Endothelial cell of umbilical vein (primary cell): ENCODE measurements around the gene PPIL6. TPM values are rescaled to one million over a fixed set of nuclear protein-coding genes. Genes with fewer than 3 reads are reported as not detected.

Source experiments
- BruUV-seq: library from RNA; stranded (reverse); fragments of 400-500 nt; replicated peaks from 2 replicates; lab custom pipeline; 2021; lab: Mats Ljungman, UMichigan
- CTCF ChIA-PET: fragments of 300-600, 350-600 bp; sonication (Branson Sonifier 250); formaldehyde crosslinking; loops from one replicate; lab custom pipeline; 2021; ENCODE audit warnings: antibody characterized with exemption, inconsistent platforms; lab: Charles Lee
- POLR2A ChIA-PET: fragments of 300-600, 350-600 bp; sonication (Branson Sonifier 250); formaldehyde crosslinking; loops from one replicate; lab custom pipeline; 2021; ENCODE audit warnings: antibody characterized with exemption, inconsistent platforms; lab: Charles Lee
- DNase-seq: peaks from one replicate; pipeline ENCODE4 v3.0.0-alpha.2; 2011; ENCODE audit warnings: low read depth, low spot score
- FAIRE-seq: peaks from 2 replicates; lab custom pipeline; 2011; peaks lifted over from hg19 to GRCh38; lab: Jason Lieb, UNC
- H2AFZ ChIP-seq: 2 replicates; pipeline ENCODE4 v1.6.0; 2012; ENCODE audit warnings: low read depth, low read length, control low read depth, inconsistent platforms
- H3K27ac ChIP-seq: 2 replicates; pipeline ENCODE4 v1.5.1; 2011; ENCODE audit warnings: low read depth, mild to moderate bottlenecking, control low read depth, low read length, moderate library complexity; ENCODE audit not compliant: insufficient read depth
- H3K27me3 ChIP-seq, 2 experiments: 2 replicates each; pipeline versions ENCODE4 v1.6.0 to v1.6.1; 2011; ENCODE audit warnings: low read length in 2 of 2, mixed read lengths in 1 of 2; ENCODE audit not compliant: control insufficient read depth in 2 of 2, insufficient read depth in 2 of 2
- H3K36me3 ChIP-seq, 2 experiments: 2 replicates in 1 of 2; 3 replicates in 1 of 2; pipeline ENCODE4 v1.5.1; 2011; ENCODE audit warnings: low read length in 2 of 2, mild to moderate bottlenecking in 1 of 2, moderate library complexity in 1 of 2; ENCODE audit not compliant: control insufficient read depth in 2 of 2, insufficient read depth in 2 of 2; ENCODE audit errors: extremely low read depth in 1 of 2
- H3K4me1 ChIP-seq: 3 replicates; pipeline ENCODE4 v1.5.1; 2011; ENCODE audit warnings: mild to moderate bottlenecking, low read length; ENCODE audit not compliant: control insufficient read depth, insufficient read depth; ENCODE audit errors: extremely low read depth
- H3K4me2 ChIP-seq: 2 replicates; pipeline ENCODE4 v1.6.1; 2011; ENCODE audit warnings: low read length, control low read depth, mixed read lengths; ENCODE audit not compliant: insufficient read depth
- H3K4me3 ChIP-seq, 3 experiments: fragments of 200-600 bp in 1 of 3; sonication (generic), shearing (Covaris generic) in 1 of 3; replicated peaks in 1 of 3; 2 replicates each; pipeline ENCODE4 v1.5.1; 2011 to 2016; ENCODE audit warnings: control low read depth in 3 of 3, low read length in 3 of 3, mild to moderate bottlenecking in 2 of 3, inconsistent platforms in 1 of 3, low read depth in 1 of 3, moderate library complexity in 1 of 3; ENCODE audit not compliant: insufficient read depth in 1 of 3
- H3K79me2 ChIP-seq: 2 replicates; pipeline ENCODE4 v1.6.0; 2012; ENCODE audit warnings: low read length, inconsistent platforms; ENCODE audit not compliant: control insufficient read depth, insufficient read depth
- H3K9ac ChIP-seq: replicated peaks from 2 replicates; pipeline ENCODE3; 2011; ENCODE audit warnings: low read length, control low read depth; ENCODE audit not compliant: insufficient read depth; ENCODE audit errors: extremely low read depth
- H3K9me1 ChIP-seq: replicated peaks from 3 replicates; pipeline ENCODE4 v1.6.0; 2011; ENCODE audit warnings: mild to moderate bottlenecking, low read length; ENCODE audit not compliant: control insufficient read depth, insufficient read depth; ENCODE audit errors: extremely low read depth
- H3K9me3 ChIP-seq: replicated peaks from 2 replicates; pipeline ENCODE4 v1.5.1; 2012; ENCODE audit warnings: low read length, inconsistent platforms; ENCODE audit not compliant: control insufficient read depth, insufficient read depth
- H4K20me1 ChIP-seq: replicated peaks from 2 replicates; pipeline ENCODE3; 2011; ENCODE audit warnings: mild to moderate bottlenecking, low read length; ENCODE audit not compliant: control insufficient read depth, insufficient read depth; ENCODE audit errors: extremely low read depth
- CTCF ChIP-seq, 2 donors: IDR thresholded peaks; 1 replicate in 1 of 2; 2 replicates in 1 of 2; pipeline ENCODE4 v1.5.1; 2011; ENCODE audit warnings: low read length in 2 of 2, mild to moderate bottlenecking in 2 of 2, moderate library complexity in 2 of 2, control low read depth in 1 of 2, inconsistent platforms in 1 of 2, low read depth in 1 of 2; ENCODE audit not compliant: insufficient read depth in 1 of 2; ENCODE audit errors: extremely low read depth in 1 of 2
- EZH2 ChIP-seq: IDR thresholded peaks from 2 replicates; pipeline ENCODE4 v1.6.1; 2012; ENCODE audit warnings: borderline replicate concordance, low read depth, mild to moderate bottlenecking, moderate library complexity, low read length, inconsistent platforms; ENCODE audit not compliant: severe bottlenecking
- FOS ChIP-seq: IDR thresholded peaks from 2 replicates; pipeline ENCODE4 v1.6.1; 2011; ENCODE audit warnings: mild to moderate bottlenecking, low read length, moderate library complexity, borderline replicate concordance; ENCODE audit not compliant: insufficient read depth
- GATA2 ChIP-seq: IDR thresholded peaks from 2 replicates; pipeline ENCODE4 v1.7.0; 2011; ENCODE audit warnings: low read depth, mild to moderate bottlenecking, moderate library complexity, mixed read lengths, low read length; ENCODE audit not compliant: insufficient read length, insufficient read depth
- JUN ChIP-seq: IDR thresholded peaks from 2 replicates; pipeline ENCODE4 v1.6.1; 2011; ENCODE audit warnings: borderline replicate concordance, low read depth; ENCODE audit not compliant: insufficient read length, insufficient read depth
- MYC ChIP-seq: IDR thresholded peaks from one replicate; pipeline ENCODE4 v1.6.1; 2011; ENCODE audit warnings: mild to moderate bottlenecking, low read depth, low read length
- POLR2A ChIP-seq: IDR thresholded peaks from 2 replicates; pipeline ENCODE4 v1.6.1; 2012; ENCODE audit warnings: low read depth, mild to moderate bottlenecking, control low read depth, low read length
- POLR2AphosphoS5 ChIP-seq: IDR thresholded peaks from 2 replicates; pipeline ENCODE4 v1.6.1; 2012; ENCODE audit warnings: low read depth, mild to moderate bottlenecking, control low read depth, low read length, moderate library complexity; ENCODE audit not compliant: insufficient read depth
- dilution Hi-C: fragments of 300-500 bp; cut with MboI; formaldehyde crosslinking; loops from one replicate; pipeline ENCODE4 v1.15.0; 2019; ENCODE audit warnings: low sequenced_read_pairs; ENCODE audit not compliant: extremely low pct_ligation_motif_present
- intact Hi-C: fragments of 100-400 bp; cut with micrococcal nuclease; formaldehyde crosslinking; loops from one replicate; pipeline ENCODE4 v1.10.0; 2022
- polyA plus RNA-seq, 4 experiments: library from polyadenylated mRNA; depleted of rRNA in 3 of 4; stranded (reverse) in 3 of 4; unstranded in 1 of 4; fragments of >200 nt; gene quantifications; 2 replicates each; pipeline versions ENCODE4 v1.2.1 to v1.2.3, GENCODE V29; 2011 to 2012; ENCODE audit warnings: missing spikeins in 1 of 4
- total RNA-seq: library from RNA; stranded (reverse); gene quantifications from 2 replicates; pipeline ENCODE4 v1.2.3, GENCODE V29; 2021
- TF ChIP-seq, protein P1 (sequence below): IDR thresholded peaks from 2 replicates; pipeline ENCODE4 v1.6.1; 2011; ENCODE audit not compliant: insufficient read depth, insufficient read length

PPIL6 gene
- total and polyA plus RNA-seq, 2 donors (not counting 3 experiments of a cell fraction or from before 2014, with no cell fraction given), result 0.11 to 0.33 TPM

GRCh38 chr6:109467696-109468095 lies 27.3 kb upstream of the PPIL6 start:
- intact Hi-C loops (no loop called here), dilution Hi-C loops (no loop called here)
- ChIA-PET POLR2A (no interaction called here), CTCF (no interaction called here)
- no TSS peak for BruUV-seq
- H3K9me1 ChIP-seq, result no peaks in the 10 kb centered on the region
- FAIRE-seq (no peak), DNase-seq (no peak)
- H3K79me2 ChIP-seq, result no peaks in the 10 kb centered on the region
- no peaks in the 10 kb centered on the region for H3K4me1 ChIP-seq
- no peaks in the 10 kb centered on the region for H3K27me3 ChIP-seq
- H3K27ac ChIP-seq, result no peak overlapping the region
- no peak overlapping the region for H3K4me2 ChIP-seq
- H3K9me3 ChIP-seq, result no peaks in the 10 kb centered on the region
- no peak overlapping the region for H3K4me3 ChIP-seq
- TF ChIP-seq GATA2 (no peak), POLR2AphosphoS5 (no peak), POLR2A (no peak), MYC (no peak)
- TF ChIP-seq, protein P1, sequence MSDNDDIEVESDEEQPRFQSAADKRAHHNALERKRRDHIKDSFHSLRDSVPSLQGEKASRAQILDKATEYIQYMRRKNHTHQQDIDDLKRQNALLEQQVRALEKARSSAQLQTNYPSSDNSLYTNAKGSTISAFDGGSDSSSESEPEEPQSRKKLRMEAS, result no peak
- H4K20me1 ChIP-seq, result no peaks in the 10 kb centered on the region
- H2AFZ ChIP-seq, result no peak overlapping the region
- H3K36me3 ChIP-seq, result peaks cover 14 to 21% of the 10 kb centered on the region in 2 experiments
- no peak overlapping the region for H3K9ac ChIP-seq

DNA sequence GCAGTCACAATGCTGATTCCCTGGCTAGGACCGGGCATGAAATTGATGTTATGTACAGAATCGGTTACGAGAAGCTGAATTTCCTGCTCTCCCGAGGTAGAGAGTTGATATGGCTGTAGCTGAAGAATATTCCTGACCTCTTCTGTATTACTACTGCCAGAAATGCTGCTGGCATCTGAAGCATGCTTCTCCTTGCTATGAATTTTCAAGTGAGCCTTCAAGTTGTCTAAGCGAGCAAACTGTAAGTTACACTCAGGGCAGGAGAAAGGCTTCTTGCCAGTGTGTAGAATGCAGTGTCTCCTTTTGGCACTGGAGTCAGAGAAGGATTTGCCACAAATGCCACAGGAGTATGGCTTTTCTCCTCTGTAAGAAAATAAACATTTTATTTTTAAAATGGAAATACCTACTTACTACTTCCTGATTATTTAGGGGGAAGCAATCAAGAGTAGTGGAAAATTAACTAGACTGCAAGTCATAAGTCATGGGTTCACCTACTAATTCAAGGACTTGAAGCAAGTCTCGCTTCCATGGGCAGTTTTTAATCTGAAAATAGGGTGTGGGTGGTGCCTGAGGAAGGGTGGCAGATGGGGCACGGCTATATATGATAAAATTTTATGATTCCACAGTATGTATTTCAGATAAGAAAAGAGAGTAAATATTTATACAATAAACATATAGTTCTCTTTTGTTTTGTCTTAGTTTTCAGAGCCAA lies 25.9 kb upstream of the PPIL6 start:
- Histone ChIP-seq H3K9ac (no peak overlapping the region), H4K20me1 (no peaks in the 10 kb centered on the region), H3K4me1 (no peaks in the 10 kb centered on the region), H3K27me3 (no peaks in the 10 kb centered on the region), H3K4me2 (no peak overlapping the region), H3K36me3 (peaks cover 14 to 17% of the 10 kb centered on the region in 2 experiments), H2AFZ (no peak overlapping the region), H3K9me3 (no peaks in the 10 kb centered on the region), H3K4me3 (no peak overlapping the region), H3K9me1 (no peaks in the 10 kb centered on the region), H3K27ac (no peak overlapping the region), H3K79me2 (no peaks in the 10 kb centered on the region)
- ChIA-PET CTCF (interaction anchor here (1.0 kb wide), 1 partner anchor 10 kb away, joined by 3 read pairs; no protein-coding TSS in a partner anchor), POLR2A (no interaction called here)
- dilution Hi-C loops, result no loop called here
- FAIRE-seq (no peak), DNase-seq (no peak)
- no peak for TF ChIP-seq POLR2A
- no peak for TF ChIP-seq JUN
- TF ChIP-seq, protein P1, result no peak
- TF ChIP-seq CTCF (IDR thresholded peaks at IDR 0.05; ENCODE audit: extremely low read depth in 1 of 2, insufficient read depth in 1 of 2, low read depth in 1 of 2, low read length in 2 of 2), result no peak
- no peak for TF ChIP-seq POLR2AphosphoS5
- no peak for TF ChIP-seq GATA2
- TF ChIP-seq MYC, result no peak
- no peak for TF ChIP-seq FOS
- no peak for TF ChIP-seq EZH2
- BruUV-seq, result no TSS peak
- intact Hi-C loops, result no loop called here
